SK-N-SH (cell line): ENCODE results near the gene ZNF138. TPM values are rescaled to one million over a fixed set of nuclear protein-coding genes. Genes with fewer than 3 reads are reported as not detected.
"Not testable (repeated sequence)": the region's sequence is repeated elsewhere in the genome, so short reads cannot be mapped to it uniquely, and the experiment has no call there.

Experiments used
- CTCF ChIA-PET: fragments of 300-600, 350-600 bp; formaldehyde crosslinking; extraction: SDS; loops from one replicate; lab custom pipeline; 2021; lab: Yijun Ruan, JAX
- POLR2A ChIA-PET: fragments of 350-600 bp; sonication (Branson Sonifier 250); formaldehyde crosslinking; extraction: SDS; loops from one replicate; lab custom pipeline; 2020; ENCODE audit warnings: antibody characterized with exemption, inconsistent platforms; lab: Yijun Ruan, JAX
- DNase-seq: peaks from one replicate; pipeline ENCODE4 v3.0.0; 2012
- H2AFZ ChIP-seq: fragments of 200-600 bp; sonication (generic); 2 replicates; pipeline ENCODE4 v1.8.1; 2016; ENCODE audit warnings: antibody characterized with exemption, mild to moderate bottlenecking, low read depth
- H3F3A ChIP-seq: fragments of 200-600 bp; sonication (generic); replicated peaks from 2 replicates; pipeline ENCODE3; 2016; ENCODE audit warnings: antibody characterized with exemption, mild to moderate bottlenecking; ENCODE audit not compliant: insufficient read depth
- H3K27ac ChIP-seq, 2 experiments: fragments of 200-500 bp in 1 of 2; fragments of 200-600 bp in 1 of 2; sonication (Bioruptor generic) in 1 of 2; sonication (generic), shearing (Covaris generic) in 1 of 2; 2 replicates each; pipeline versions ENCODE4 v1.5.1 to v1.6.1; 2014 to 2016; ENCODE audit warnings: low read depth in 2 of 2, inconsistent platforms in 1 of 2, low read length in 1 of 2, mild to moderate bottlenecking in 1 of 2, mixed read lengths in 1 of 2
- H3K27me3 ChIP-seq: fragments of 200-600 bp; sonication (generic), shearing (Covaris generic); 2 replicates; pipeline ENCODE4 v1.6.1; 2016; ENCODE audit warnings: mixed run types; ENCODE audit not compliant: insufficient read depth
- H3K36me3 ChIP-seq, 2 experiments: fragments of 200-500 bp in 1 of 2; fragments of 200-600 bp in 1 of 2; sonication (Bioruptor generic) in 1 of 2; sonication (generic) in 1 of 2; replicated peaks in 1 of 2; 2 replicates each; pipeline versions ENCODE3 to v1.5.1; 2014 to 2016; ENCODE audit warnings: low read length in 1 of 2, mild to moderate bottlenecking in 1 of 2; ENCODE audit not compliant: insufficient read depth in 2 of 2, control insufficient read depth in 1 of 2
- H3K4me1 ChIP-seq, 2 experiments: fragments of 200-500 bp in 1 of 2; fragments of 200-600 bp in 1 of 2; sonication (Bioruptor generic) in 1 of 2; sonication (generic), shearing (Covaris generic) in 1 of 2; 2 replicates each; pipeline versions ENCODE4 v1.5.1 to v1.6.1; 2014 to 2016; ENCODE audit warnings: low read depth in 1 of 2, low read length in 1 of 2, mixed run types in 1 of 2; ENCODE audit not compliant: insufficient read depth in 2 of 2, control insufficient read depth in 1 of 2
- H3K4me2 ChIP-seq: fragments of 200-600 bp; sonication (generic), shearing (Covaris generic); 2 replicates; pipeline ENCODE4 v1.6.1; 2017; ENCODE audit warnings: mixed run types
- H3K4me3 ChIP-seq, 2 experiments: fragments of 200-500 bp in 1 of 2; fragments of 200-600 bp in 1 of 2; sonication (Bioruptor generic) in 1 of 2; sonication (generic), shearing (Covaris generic) in 1 of 2; 2 replicates each; pipeline versions ENCODE4 v1.5.1 to v1.8.1; 2014 to 2016; ENCODE audit warnings: low read depth in 2 of 2, inconsistent platforms in 1 of 2, low read length in 1 of 2, mild to moderate bottlenecking in 1 of 2, mixed read lengths in 1 of 2, moderate library complexity in 1 of 2
- H3K79me2 ChIP-seq: fragments of 200-600 bp; sonication (generic); 2 replicates; pipeline ENCODE4 v1.8.1; 2017; ENCODE audit warnings: mild to moderate bottlenecking; ENCODE audit not compliant: insufficient read depth
- H3K9ac ChIP-seq: fragments of 200-600 bp; sonication (generic); 2 replicates; pipeline ENCODE4 v1.6.1; 2017; ENCODE audit warnings: mixed run types
- H3K9me2 ChIP-seq: fragments of 200-600 bp; sonication (generic); 2 replicates; pipeline ENCODE4 v1.6.1; 2017; ENCODE audit warnings: mixed run types
- H3K9me3 ChIP-seq: fragments of 200-600 bp; sonication (generic); 2 replicates; pipeline ENCODE4 v1.6.1; 2017; ENCODE audit warnings: mixed run types, mild to moderate bottlenecking, moderate library complexity
- H4K20me1 ChIP-seq: fragments of 200-600 bp; sonication (generic); 2 replicates; pipeline ENCODE4 v1.6.1; 2017; ENCODE audit warnings: mild to moderate bottlenecking, mixed run types; ENCODE audit not compliant: insufficient read depth
- GATA2 ChIP-seq: sonication (generic); formaldehyde crosslinking; IDR thresholded peaks from 2 replicates; pipeline ENCODE4 v1.5.0; 2020; ENCODE audit warnings: mild to moderate bottlenecking, missing genetic modification reagents
- PBX3 ChIP-seq: IDR thresholded peaks from 2 replicates; pipeline ENCODE4; 2012
- RAD21 ChIP-seq: IDR thresholded peaks from 2 replicates; pipeline ENCODE4 v1.6.1; 2012; ENCODE audit warnings: mild to moderate bottlenecking, low read length
- RCOR1 ChIP-seq: fragments of 150-350 bp; IDR thresholded peaks from 2 replicates; pipeline ENCODE4 v1.6.1; 2017; ENCODE audit warnings: antibody characterized with exemption, low read length
- USF1 ChIP-seq: IDR thresholded peaks from 2 replicates; pipeline ENCODE4 v1.4.0; 2012; ENCODE audit warnings: low read depth, borderline replicate concordance
- USF2 ChIP-seq: fragments of 150-350 bp; IDR thresholded peaks from 2 replicates; pipeline ENCODE4 v1.6.1; 2017; ENCODE audit warnings: antibody characterized with exemption, low read length, low read depth, borderline replicate concordance
- WGBS: methylation state at CpG from one replicate; pipeline ENCODE4 v1.1.6; 2017; ENCODE audit warnings: low lambda C conversion rate; 5-methylcytosine and 5-hydroxymethylcytosine counted together
- polyA plus RNA-seq, 3 experiments: library from polyadenylated mRNA; depleted of rRNA; stranded (reverse); fragments of >200 nt; gene quantifications; 2 replicates each; pipeline ENCODE4 v1.2.3, GENCODE V29; 2012

Gene ZNF138
- polyA plus RNA-seq, 1 of the 3 experiments (the other 2 are of a cell fraction): 4.9 TPM

GRCh38 chr7:64795176-64795575 is 948 bp downstream of the ZNF138 start (continued):
- no peak for TF ChIP-seq USF1
- TF ChIP-seq RCOR1: no peak
- TF ChIP-seq PBX3: no peak
- no peak for TF ChIP-seq RAD21

GRCh38 chr7:64799169-64799568 is 4.9 kb downstream of the ZNF138 start:
- H3K9me2 ChIP-seq, H3K4me2 ChIP-seq, H3K27me3 ChIP-seq, H3K4me3 ChIP-seq, H3F3A ChIP-seq, H3K9ac ChIP-seq, CTCF ChIA-PET, DNase-seq, H4K20me1 ChIP-seq, H3K9me3 ChIP-seq, H3K27ac ChIP-seq, POLR2A ChIA-PET, H2AFZ ChIP-seq: not testable (repeated sequence)
- Histone ChIP-seq H3K36me3 (peaks cover 34 to 58% of the 10 kb centered on the region in 2 experiments), H3K79me2 (peaks cover 89% of the 10 kb centered on the region), H3K4me1 (peaks cover 5 to 11% of the 10 kb centered on the region in 2 experiments; a peak in 2 of 4 replicates)
- 96% methylated on average over 8 of the region's 8 CpGs for WGBS

- POLR2A ChIA-PET: interaction anchor here (1.1 to 1.7 kb wide), 2 partner anchors 9 to 204 kb away, joined by 3 to 8 read pairs; partner anchors contain the start of genes ERV3-1 and ZNF138
- no peak overlapping the region for H3K4me2 ChIP-seq
- no peaks in the 10 kb centered on the region for H3F3A ChIP-seq
- H3K27me3 ChIP-seq: no peaks in the 10 kb centered on the region
- CTCF ChIA-PET: interaction anchor here (1.2 kb wide), 1 partner anchor 8 kb away, joined by 5 read pairs; the partner anchor contains the start of gene ZNF138
- H3K4me3 ChIP-seq: no peak overlapping the region
- no peak overlapping the region for H2AFZ ChIP-seq
- no peaks in the 10 kb centered on the region; a peak in 1 of 4 replicates for H3K4me1 ChIP-seq
- 66% methylated on average over 2 of the region's 2 CpGs for WGBS
- H3K79me2 ChIP-seq: peaks cover 64% of the 10 kb centered on the region
- peak overlapping the region in 1 of 2 experiments; percentile 24; a peak in 1 of 4 replicates for H3K27ac ChIP-seq
- H4K20me1 ChIP-seq: no peaks in the 10 kb centered on the region
- no peaks in the 10 kb centered on the region for H3K9me2 ChIP-seq
- H3K36me3 ChIP-seq: peaks cover 41 to 60% of the 10 kb centered on the region in 2 experiments
- H3K9me3 ChIP-seq: no peaks in the 10 kb centered on the region
- no peak overlapping the region for H3K9ac ChIP-seq
- DNase-seq: no peak
- TF ChIP-seq GATA2 (CRISPR knock-in tag) (peak; percentile 66), USF2 (no peak)
Measured at GRCh38 chr7:64802699-64803098, 8.5 kb downstream of the ZNF138 start.
